Liver (tissue), 3 donors: ENCODE results near the gene MASP1.

Experiments
- RAD21 ChIP-seq, 2 donors: IDR thresholded peaks; 2 replicates each; pipeline ENCODE4 v1.6.1; 2016; ENCODE audit warnings: antibody characterized with exemption in 2 of 2, mild to moderate bottlenecking in 2 of 2
- SP1 ChIP-seq: IDR thresholded peaks from 2 replicates; pipeline ENCODE4 v1.6.1; 2018; ENCODE audit warnings: antibody characterized with exemption, mild to moderate bottlenecking
- TF ChIP-seq, protein P1 (sequence below): fragments of 150-350 bp; IDR thresholded peaks from 2 replicates; pipeline ENCODE4 v1.5.1; 2017; ENCODE audit warnings: improper control_type of control experiment, low read depth, low read length; ENCODE audit not compliant: missing input control
- TF ChIP-seq, protein P2 (sequence below): IDR thresholded peaks from 2 replicates; pipeline ENCODE4 v1.6.1; 2016; ENCODE audit warnings: antibody characterized with exemption, mild to moderate bottlenecking
- TF ChIP-seq, protein P3 (sequence below): IDR thresholded peaks from 2 replicates; pipeline ENCODE4 v1.6.1; 2016; ENCODE audit warnings: antibody characterized with exemption
- donor health status: healthy.
- donor health status: healthy.

DNA sequence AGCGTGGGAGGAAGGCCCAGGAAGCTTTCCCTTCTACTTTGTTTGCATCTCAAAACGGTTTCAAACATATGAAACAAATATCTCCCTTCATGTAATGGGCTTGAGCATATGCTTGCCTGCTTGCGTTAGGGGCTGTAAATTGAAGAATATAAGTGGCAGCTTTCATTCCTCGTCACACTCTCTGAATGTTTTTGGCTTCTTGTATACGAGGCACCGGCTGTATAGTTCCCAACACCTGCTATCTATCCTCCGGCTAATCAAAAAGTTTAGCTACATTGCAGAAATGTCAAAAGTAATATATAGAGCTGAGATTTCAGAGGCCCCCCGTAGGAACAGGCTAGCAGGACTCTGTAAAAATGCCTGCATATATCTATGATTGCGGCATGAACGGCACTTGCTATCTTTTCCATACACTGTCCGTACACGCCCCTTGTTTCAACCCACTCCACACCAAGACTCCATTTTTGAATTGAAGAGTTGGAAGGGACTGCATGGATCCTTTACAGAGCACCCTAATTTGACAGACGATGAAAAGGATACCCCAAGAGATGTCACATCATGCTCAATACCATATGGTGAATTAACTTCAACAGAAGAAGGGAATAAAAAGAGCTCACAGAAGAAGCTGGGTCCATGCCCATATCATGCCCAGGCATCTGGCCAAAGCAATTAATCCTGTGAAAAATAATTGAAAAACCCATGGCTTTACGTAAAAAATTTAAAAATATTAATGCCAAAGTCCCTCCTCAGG is 2.5 kb downstream of the MASP1 start:
- TF ChIP-seq, protein P1, sequence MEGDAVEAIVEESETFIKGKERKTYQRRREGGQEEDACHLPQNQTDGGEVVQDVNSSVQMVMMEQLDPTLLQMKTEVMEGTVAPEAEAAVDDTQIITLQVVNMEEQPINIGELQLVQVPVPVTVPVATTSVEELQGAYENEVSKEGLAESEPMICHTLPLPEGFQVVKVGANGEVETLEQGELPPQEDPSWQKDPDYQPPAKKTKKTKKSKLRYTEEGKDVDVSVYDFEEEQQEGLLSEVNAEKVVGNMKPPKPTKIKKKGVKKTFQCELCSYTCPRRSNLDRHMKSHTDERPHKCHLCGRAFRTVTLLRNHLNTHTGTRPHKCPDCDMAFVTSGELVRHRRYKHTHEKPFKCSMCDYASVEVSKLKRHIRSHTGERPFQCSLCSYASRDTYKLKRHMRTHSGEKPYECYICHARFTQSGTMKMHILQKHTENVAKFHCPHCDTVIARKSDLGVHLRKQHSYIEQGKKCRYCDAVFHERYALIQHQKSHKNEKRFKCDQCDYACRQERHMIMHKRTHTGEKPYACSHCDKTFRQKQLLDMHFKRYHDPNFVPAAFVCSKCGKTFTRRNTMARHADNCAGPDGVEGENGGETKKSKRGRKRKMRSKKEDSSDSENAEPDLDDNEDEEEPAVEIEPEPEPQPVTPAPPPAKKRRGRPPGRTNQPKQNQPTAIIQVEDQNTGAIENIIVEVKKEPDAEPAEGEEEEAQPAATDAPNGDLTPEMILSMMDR, result no peak
- TF ChIP-seq, protein P2, sequence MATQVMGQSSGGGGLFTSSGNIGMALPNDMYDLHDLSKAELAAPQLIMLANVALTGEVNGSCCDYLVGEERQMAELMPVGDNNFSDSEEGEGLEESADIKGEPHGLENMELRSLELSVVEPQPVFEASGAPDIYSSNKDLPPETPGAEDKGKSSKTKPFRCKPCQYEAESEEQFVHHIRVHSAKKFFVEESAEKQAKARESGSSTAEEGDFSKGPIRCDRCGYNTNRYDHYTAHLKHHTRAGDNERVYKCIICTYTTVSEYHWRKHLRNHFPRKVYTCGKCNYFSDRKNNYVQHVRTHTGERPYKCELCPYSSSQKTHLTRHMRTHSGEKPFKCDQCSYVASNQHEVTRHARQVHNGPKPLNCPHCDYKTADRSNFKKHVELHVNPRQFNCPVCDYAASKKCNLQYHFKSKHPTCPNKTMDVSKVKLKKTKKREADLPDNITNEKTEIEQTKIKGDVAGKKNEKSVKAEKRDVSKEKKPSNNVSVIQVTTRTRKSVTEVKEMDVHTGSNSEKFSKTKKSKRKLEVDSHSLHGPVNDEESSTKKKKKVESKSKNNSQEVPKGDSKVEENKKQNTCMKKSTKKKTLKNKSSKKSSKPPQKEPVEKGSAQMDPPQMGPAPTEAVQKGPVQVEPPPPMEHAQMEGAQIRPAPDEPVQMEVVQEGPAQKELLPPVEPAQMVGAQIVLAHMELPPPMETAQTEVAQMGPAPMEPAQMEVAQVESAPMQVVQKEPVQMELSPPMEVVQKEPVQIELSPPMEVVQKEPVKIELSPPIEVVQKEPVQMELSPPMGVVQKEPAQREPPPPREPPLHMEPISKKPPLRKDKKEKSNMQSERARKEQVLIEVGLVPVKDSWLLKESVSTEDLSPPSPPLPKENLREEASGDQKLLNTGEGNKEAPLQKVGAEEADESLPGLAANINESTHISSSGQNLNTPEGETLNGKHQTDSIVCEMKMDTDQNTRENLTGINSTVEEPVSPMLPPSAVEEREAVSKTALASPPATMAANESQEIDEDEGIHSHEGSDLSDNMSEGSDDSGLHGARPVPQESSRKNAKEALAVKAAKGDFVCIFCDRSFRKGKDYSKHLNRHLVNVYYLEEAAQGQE, result no peak
- TF ChIP-seq, protein P3, sequence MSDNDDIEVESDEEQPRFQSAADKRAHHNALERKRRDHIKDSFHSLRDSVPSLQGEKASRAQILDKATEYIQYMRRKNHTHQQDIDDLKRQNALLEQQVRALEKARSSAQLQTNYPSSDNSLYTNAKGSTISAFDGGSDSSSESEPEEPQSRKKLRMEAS, result no peak
- no peak for TF ChIP-seq SP1
- no peak for TF ChIP-seq RAD21 (IDR thresholded peaks at IDR 0.05)
